ENCODE data around the gene NOC2L.
"Not testable (repeated sequence)": the region's sequence is repeated elsewhere in the genome, so short reads cannot be mapped to it uniquely, and the experiment has no call there.

DNA sequence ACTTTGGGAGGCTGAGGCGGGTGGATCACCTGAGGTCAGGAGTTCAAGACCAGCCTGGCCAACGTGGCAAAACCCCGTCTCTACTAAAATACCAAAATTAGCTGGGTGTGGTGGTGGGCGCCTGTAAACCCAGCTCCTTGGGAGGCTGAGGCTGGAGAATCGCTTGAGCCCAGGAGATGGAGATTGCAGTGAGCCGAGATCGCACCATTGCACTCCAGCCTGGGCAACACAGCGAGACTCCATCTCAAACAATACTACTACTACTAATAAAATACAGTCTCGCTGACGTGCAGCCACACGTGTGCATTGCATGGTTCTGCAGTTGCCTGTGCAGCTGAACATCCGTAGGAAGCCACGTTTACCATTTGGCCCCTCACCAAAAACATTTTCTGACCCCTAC, 12.2 kb downstream of the NOC2L start:
- not testable (repeated sequence) for TF ChIP-seq POLR2A (IDR thresholded peaks at IDR 0.05; ENCODE audit: low read length); MAFK (IDR thresholded peaks at IDR 0.05; ENCODE audit: partially characterized antibody); SMC3 (IDR thresholded peaks at IDR 0.05); MYC (IDR thresholded peaks at IDR 0.05; ENCODE audit: borderline replicate concordance, low read length); JUN (IDR thresholded peaks at IDR 0.05); MAZ (IDR thresholded peaks at IDR 0.05; ENCODE audit: borderline replicate concordance, low read depth, low read length)
- TF ChIP-seq, protein P1, sequence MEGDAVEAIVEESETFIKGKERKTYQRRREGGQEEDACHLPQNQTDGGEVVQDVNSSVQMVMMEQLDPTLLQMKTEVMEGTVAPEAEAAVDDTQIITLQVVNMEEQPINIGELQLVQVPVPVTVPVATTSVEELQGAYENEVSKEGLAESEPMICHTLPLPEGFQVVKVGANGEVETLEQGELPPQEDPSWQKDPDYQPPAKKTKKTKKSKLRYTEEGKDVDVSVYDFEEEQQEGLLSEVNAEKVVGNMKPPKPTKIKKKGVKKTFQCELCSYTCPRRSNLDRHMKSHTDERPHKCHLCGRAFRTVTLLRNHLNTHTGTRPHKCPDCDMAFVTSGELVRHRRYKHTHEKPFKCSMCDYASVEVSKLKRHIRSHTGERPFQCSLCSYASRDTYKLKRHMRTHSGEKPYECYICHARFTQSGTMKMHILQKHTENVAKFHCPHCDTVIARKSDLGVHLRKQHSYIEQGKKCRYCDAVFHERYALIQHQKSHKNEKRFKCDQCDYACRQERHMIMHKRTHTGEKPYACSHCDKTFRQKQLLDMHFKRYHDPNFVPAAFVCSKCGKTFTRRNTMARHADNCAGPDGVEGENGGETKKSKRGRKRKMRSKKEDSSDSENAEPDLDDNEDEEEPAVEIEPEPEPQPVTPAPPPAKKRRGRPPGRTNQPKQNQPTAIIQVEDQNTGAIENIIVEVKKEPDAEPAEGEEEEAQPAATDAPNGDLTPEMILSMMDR (IDR thresholded peaks at IDR 0.05): not testable (repeated sequence)

Data from A549 (cell line).